Hepatocyte (in vitro differentiated cells): ENCODE measurements around the gene PLIN4.

Source experiments
- CTCF ChIP-seq: fragments of 200-600 bp; sonication (generic); IDR thresholded peaks from 2 replicates; pipeline ENCODE4 v1.5.1; 2016; ENCODE audit warnings: antibody characterized with exemption, mild to moderate bottlenecking; ENCODE audit not compliant: poor library complexity
- EZH2 ChIP-seq: fragments of 200-600 bp; sonication (generic); IDR thresholded peaks from 2 replicates; pipeline ENCODE4 v1.6.1; 2016; ENCODE audit warnings: antibody characterized with exemption, mild to moderate bottlenecking, borderline replicate concordance

GRCh38 chr19:4472174-4472974 is 45.9 kb downstream of the PLIN4 start, which contains the start of gene HDGFL2:
- no peak for TF ChIP-seq CTCF
- no peak for TF ChIP-seq EZH2
